SK-N-MC (cell line): Measurements from ENCODE around the gene ZNF544.

ENCODE experiments used
- EZH2 ChIP-seq: fragments of 200-600 bp; sonication (generic); IDR thresholded peaks from one replicate; pipeline ENCODE4 v1.6.1; 2017; ENCODE audit warnings: antibody characterized with exemption
- FOXP2 ChIP-seq: optimal IDR thresholded peaks from 2 replicates; pipeline ENCODE3; 2011; ENCODE audit warnings: mild to moderate bottlenecking, moderate library complexity; ENCODE audit not compliant: insufficient read depth; ENCODE audit errors: extremely low read length, control extremely low read depth
- POLR2AphosphoS5 ChIP-seq: IDR thresholded peaks from 2 replicates; pipeline ENCODE4 v1.6.1; 2012; ENCODE audit warnings: mild to moderate bottlenecking, low read depth, low read length, borderline replicate concordance

GRCh38 chr19:58294743-58295374, 66.1 kb downstream of the ZNF544 start:
- TF ChIP-seq POLR2AphosphoS5 (no peak), EZH2 (no peak), FOXP2 (no peak)
